Jurkat, Clone E6-1 (cell line): ENCODE measurements around the gene CCDC34.

ENCODE experiments used
- DNase-seq: peaks from one replicate; pipeline ENCODE4 v3.0.0-alpha.2; 2011; ENCODE audit warnings: low read depth, low spot score
- H3K4me3 ChIP-seq: 2 replicates; pipeline ENCODE4 v1.5.1; 2011; ENCODE audit warnings: mild to moderate bottlenecking, low read length, control low read depth, moderate library complexity

The CCDC34 gene

GRCh38 chr11:27394781-27395228 is 31.8 kb upstream of the CCDC34 start:
- DNase-seq = no peak

DNA sequence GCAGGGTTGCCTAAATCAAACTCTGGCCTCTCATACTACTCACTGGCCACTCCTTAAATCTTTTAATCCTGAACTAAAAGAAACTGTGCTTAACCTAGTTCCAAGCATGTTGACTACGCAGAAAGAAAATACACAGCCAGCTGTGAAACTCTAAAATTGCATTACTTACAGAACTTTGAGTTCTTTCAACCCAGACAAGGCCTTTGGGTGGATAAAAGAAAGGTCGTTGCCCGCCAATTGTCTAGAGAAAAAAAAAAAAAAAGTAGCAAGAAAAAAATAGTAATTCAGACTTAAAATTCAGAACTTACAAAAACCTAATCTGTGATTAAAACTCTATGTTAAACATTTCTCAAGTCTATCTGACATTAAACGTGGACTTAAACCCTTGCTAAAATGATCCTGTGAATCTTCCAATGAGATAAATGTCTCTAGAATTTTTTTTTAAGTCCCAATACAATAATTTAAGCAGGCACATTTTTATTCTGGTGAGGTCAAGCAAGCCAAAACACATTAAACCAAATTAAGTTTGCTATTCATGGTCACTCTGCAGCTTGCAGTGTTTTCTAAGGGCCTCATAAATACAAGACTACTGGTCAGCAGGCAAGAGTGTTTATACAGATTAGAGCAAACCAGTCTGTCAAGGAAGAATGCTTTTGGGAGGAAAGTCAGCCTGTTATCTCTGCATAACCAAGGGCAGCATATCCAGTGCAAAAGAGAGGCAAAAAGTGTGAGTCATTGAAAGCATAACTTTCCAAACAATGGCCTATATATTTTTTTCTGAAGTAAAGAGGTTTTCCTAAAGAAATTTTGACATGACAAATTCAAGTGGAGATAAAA is 29.5 kb upstream of the CCDC34 start:
- no peak overlapping the region for H3K4me3 ChIP-seq
- DNase-seq = no peak

More at GRCh38 chr11:27394781-27395228, 31.8 kb upstream of the CCDC34 start:
- H3K4me3 ChIP-seq = no peak overlapping the region

DNA sequence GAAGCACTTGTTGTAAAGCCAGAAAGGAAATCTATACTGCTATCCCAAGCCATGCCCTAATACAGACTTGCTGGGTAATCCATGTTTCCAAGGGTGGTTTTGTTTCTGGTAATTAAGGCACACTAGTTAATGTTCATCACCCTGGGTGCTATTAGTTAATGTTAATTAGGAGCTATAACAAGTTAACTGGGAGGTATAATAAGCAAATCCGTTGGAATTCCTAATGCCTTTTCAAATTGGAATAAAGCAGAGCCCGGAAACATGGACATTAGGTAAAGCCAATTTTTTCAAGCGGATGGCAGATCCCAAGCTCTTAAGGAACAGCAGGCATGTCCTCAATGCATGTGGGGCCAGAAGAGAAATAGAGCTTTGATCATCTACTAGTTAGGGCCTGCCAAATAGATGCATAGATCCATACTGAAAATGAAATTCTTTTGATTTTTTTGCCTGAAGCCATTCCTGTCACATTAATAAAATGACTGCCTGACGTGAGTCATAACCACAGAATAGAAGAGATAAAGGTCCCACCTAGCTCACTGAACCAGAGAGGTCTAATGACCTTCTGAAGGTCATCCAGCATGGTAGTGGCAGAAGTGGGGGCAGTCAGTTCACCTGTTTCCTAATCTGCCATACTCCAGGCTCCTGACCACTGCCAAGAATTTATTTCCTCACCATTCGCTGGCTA is 28.5 kb upstream of the CCDC34 start:
- DNase-seq = no peak
- no peak overlapping the region for H3K4me3 ChIP-seq

DNA sequence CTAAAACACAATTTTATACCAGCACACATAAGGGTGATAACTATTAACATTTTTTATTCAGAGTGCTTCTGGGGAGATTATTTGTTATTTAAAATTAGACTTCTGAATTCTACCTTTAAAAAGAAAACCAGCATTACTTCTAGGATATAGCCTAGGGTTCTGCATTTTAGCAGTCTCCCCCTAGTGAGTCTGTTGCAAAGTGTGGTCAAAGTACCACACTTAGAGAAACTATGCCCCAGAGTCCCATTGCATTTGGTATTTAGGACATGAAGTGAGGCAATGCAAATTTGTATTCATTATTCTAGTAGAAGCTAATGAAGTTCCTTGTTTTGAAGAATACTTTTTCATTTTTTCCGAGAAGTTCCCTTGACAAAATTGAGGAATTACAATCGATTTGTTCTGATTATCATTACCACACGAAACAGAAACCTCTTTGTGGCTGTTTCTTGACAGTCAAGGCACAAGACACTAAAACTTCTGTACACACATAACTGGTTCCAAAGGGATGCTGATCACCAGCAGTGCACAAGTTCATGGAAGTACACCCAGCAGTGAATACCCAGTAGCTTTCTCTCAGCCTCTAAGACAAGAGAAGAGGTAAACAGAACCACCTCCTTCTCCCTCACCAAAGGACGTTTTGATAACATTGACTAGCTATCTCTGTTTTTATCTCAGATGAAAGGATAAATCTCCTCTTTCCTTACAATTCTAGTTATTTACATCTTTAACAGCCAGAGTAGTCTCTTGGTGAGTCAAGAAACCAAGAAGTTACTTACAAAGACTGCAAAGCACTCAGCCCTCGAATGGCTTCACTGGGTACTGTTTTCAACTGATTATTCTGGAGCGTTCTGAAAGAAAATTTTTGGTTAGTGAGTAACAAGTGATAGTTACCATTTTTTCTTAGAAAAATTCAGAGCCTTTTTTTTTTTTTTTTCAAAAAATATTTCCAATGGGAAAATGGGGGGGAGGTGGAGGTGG is 27.6 kb upstream of the CCDC34 start:
- no peak for DNase-seq

DNA sequence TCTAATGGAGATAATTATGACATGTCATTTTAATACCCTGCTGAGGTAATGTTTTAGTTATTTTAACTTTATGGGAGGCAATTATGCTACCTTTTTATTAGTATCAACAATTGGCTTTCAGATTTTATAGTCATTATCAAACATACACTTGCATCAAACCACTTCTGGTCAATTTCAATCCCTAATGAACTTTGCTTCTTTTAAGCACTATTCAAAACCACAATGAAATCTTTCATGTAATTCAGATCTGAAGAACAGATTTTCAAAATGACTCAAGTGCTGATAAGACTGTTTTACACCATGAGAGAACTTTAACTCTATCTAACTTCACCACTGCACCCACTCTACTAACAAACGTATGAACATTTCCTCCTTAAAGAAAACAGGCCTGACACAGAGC is 25.9 kb upstream of the CCDC34 start:
- no peak for DNase-seq
- H3K4me3 ChIP-seq = no peak overlapping the region

More for the DNA sequence above, 27.6 kb upstream of the CCDC34 start:
- H3K4me3 ChIP-seq = no peak overlapping the region

DNA sequence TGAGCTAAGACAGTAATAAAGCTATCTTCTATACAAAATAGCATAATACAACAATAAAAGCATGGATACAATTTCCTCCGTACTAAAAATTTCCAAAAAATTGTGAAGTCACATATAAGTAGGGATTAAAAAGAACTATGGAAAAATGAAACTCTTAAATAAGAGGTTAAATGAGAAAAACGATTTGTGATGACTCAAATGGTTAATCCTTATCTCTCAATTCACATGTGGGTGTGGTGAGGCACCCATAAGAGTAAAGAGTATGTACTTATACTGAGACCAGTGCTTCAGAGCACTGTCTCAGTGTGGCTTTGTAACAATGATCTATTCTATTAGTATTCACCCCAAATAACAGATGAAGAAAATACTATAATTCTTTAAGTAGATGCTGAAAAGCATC is 25.0 kb upstream of the CCDC34 start:
- no peak overlapping the region for H3K4me3 ChIP-seq
- no peak for DNase-seq

DNA sequence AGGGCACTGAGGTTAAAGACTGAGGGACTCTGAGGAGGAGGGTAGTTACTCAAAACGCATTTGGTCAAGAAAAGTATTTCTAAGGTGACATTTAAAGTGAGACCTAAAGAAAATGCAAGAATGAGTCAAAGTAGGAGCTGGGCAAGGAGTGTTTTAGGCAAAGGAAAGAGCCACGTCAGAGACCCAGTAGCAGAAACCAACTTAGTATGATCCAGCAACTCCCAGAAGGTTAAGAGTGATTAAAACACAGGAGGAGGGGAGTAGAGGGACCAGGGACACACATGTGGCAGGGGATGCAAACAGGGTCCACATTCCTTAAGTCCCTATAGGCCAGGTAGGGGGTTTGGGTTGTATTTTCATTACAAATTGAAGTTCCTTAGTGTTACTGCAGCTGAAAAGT is 24.3 kb upstream of the CCDC34 start:
- no peak overlapping the region for H3K4me3 ChIP-seq
- no peak for DNase-seq

- no peak for DNase-seq
These were observed 23.3 kb upstream of the CCDC34 start for GRCh38 chr11:27386181-27386845.

DNA sequence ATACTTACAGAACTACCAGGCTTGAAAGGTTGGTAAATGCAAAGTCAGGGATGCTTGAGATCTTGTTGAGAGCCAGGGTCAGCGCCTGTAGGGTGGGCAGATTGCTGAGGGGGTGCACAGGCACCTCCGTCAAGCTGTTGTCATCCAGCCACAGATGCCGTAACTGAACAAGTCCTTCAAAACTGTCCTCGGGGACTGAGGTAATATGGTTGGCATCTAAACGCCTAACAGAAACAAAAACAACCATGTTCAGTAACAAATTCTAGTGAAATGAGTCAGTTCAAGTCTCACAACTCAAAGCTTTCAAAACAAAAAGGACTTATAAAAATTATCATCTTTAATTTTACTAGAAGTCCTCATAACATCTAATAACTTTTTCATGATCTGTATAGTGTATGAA is 22.2 kb upstream of the CCDC34 start:
- no peak for DNase-seq
- H3K4me3 ChIP-seq = no peak overlapping the region

More at GRCh38 chr11:27386181-27386845, 23.3 kb upstream of the CCDC34 start:
- no peak overlapping the region for H3K4me3 ChIP-seq

GRCh38 chr11:27384227-27384626 is 21.2 kb upstream of the CCDC34 start:
- no peak overlapping the region for H3K4me3 ChIP-seq

GRCh38 chr11:27383645-27384044 is 20.6 kb upstream of the CCDC34 start:
- no peak for DNase-seq
- no peak overlapping the region for H3K4me3 ChIP-seq

More at GRCh38 chr11:27384227-27384626, 21.2 kb upstream of the CCDC34 start:
- DNase-seq = no peak

GRCh38 chr11:27381238-27381666 is 18.2 kb upstream of the CCDC34 start:
- no peak for DNase-seq
- no peak overlapping the region for H3K4me3 ChIP-seq

DNA sequence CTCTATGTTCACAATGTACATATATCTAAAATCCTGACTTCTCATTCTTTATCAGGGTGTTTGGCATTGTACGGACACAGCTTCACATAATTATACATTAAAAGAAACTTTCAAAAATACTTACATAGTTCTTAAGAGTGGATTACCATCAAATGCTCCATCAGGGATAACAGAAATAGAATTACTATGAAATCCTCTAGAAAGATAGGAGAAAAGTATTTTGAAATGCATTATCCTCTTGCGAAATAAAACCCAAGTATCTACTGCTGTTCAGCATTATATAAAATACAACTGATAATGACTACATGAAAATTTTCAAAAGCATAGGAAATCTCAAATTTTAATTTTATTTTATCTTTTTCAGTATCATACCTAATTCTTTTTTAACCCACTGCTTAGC is 17.8 kb upstream of the CCDC34 start:
- H3K4me3 ChIP-seq = no peak overlapping the region
- DNase-seq = no peak

DNA sequence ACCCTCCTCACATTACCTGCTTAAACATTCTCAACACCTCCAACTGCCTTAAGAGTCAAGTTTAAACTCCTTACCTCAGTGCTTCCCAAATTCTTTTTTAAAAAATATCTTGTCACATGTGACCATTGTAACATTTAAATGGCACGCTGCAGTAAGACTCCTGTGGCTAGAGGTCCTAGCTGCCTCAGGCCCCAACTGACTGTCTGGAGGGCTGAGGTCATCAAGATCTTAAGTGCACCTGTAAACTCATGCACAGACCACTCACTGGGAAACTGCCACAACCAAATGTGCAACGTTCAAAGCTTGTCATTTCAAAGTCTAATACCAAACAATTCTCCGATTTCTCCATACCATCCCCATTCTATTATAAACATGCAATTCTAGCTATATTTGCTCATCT is 16.4 kb upstream of the CCDC34 start:
- H3K4me3 ChIP-seq = no peak overlapping the region
- no peak for DNase-seq

- no peak for DNase-seq
- no peak overlapping the region for H3K4me3 ChIP-seq
These were observed 12.4 kb upstream of the CCDC34 start for GRCh38 chr11:27375370-27375769.

- no peak for DNase-seq
- no peak overlapping the region for H3K4me3 ChIP-seq
These were observed 11.0 kb upstream of the CCDC34 start for GRCh38 chr11:27373856-27374602.

DNA sequence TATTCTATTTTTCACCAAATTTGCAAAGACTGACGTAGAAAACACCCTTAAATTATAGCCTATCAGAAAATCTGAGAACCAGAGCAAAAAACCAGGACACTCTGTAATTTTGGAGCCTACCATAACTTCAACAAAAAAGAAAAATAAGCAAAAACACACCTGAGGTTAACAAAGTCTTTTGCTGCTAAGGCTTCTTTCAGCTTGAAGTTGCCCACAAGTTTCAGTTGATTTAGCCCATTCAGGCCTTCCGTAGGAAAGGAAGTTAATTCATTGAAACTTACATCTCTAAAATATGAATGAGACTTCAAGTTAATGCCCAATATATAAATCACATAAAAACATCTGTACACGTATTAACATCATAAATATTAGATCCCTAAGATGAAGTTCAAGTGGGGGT is 10.4 kb upstream of the CCDC34 start:
- no peak for DNase-seq
- H3K4me3 ChIP-seq = no peak overlapping the region

DNA sequence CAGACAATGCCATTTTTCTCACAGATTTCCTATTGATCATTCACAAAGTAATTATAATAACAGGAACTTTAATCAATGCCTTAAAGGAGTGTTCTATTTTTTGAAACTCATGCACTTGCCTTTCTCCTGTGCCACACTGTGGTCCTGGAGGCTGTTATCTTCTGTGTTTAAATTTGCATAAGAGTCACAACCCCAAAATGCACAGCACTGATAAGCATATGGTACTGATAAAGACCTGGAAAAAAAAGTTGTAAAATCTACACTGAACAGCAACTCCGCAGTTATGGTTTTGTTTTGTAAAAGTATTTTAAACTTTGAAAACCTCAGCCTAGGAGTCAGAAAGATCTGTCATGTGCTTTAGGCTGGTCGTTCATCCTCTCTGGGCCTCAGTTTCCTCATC is 9.1 kb upstream of the CCDC34 start:
- DNase-seq = no peak

More for the DNA sequence above, 9.1 kb upstream of the CCDC34 start:
- no peak overlapping the region for H3K4me3 ChIP-seq
